Mesenteric fat pad (tissue), 1 donor: ENCODE measurements around the gene UNG. TPM values are rescaled to one million over a fixed set of nuclear protein-coding genes. Genes with fewer than 3 reads are reported as not detected.

Experiments
- DNase-seq: peaks from one replicate; pipeline ENCODE4 v3.0.0-alpha.2; 2020; ENCODE audit warnings: low spot score
- total RNA-seq: library from RNA; stranded (reverse); fragmentation: NEBNext Ultra II Directional; extraction: Animal tissue kit (Norgen Biotek cat#: 25700); gene quantifications from one replicate; pipeline ENCODE4 v1.2.1, GENCODE V29; 2021
- donor health status: DM: yes; HTN: yes; CAD: no.

Gene UNG
- total RNA-seq, 1 donor from 2014 or later = 46.3 TPM

- DNase-seq = no peak
These were observed 23.2 kb downstream of the UNG start for GRCh38 chr12:109120557-109120956.

DNA sequence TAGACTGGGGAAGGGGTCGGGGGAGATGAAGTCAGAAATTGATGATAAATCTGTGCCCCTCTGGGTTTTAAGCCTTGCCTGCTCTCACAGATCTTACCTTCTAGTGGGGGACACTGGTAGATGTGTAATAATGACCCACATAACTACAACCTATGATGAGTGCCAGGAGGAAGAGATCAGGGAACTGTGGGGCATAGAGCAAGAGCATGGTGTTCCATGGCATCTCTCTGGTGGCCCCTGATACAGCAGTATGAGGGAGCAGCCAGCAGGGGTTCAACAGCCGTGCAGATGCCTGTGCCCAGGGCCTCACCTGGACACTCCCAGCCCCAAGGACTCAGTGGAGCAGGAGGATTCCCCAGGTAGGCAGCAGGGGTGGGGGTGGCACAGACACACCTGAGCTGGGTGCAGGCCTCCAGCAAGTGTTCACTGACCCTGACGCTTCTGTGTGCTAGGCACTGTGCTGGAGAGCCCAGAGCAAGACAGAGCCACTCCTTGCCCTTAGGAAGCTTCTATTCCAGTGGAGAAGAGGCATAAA is 24.0 kb downstream of the UNG start:
- no peak for DNase-seq

GRCh38 chr12:109124878-109125648 is 27.7 kb downstream of the UNG start:
- DNase-seq = no peak

GRCh38 chr12:109125791-109126190 is 28.4 kb downstream of the UNG start:
- no peak for DNase-seq

GRCh38 chr12:109126784-109127183 is 29.4 kb downstream of the UNG start:
- no peak for DNase-seq

- DNase-seq = peak; percentile 35
These were observed 30.3 kb downstream of the UNG start for GRCh38 chr12:109127533-109128242.

- DNase-seq = peak; percentile 81
These were observed 33.1 kb downstream of the UNG start for GRCh38 chr12:109130297-109131153.

GRCh38 chr12:109131154-109132050 is 34.0 kb downstream of the UNG start:
- DNase-seq = peak; percentile 89

GRCh38 chr12:109134186-109134917 is 37.0 kb downstream of the UNG start:
- peak; percentile 89 for DNase-seq

DNA sequence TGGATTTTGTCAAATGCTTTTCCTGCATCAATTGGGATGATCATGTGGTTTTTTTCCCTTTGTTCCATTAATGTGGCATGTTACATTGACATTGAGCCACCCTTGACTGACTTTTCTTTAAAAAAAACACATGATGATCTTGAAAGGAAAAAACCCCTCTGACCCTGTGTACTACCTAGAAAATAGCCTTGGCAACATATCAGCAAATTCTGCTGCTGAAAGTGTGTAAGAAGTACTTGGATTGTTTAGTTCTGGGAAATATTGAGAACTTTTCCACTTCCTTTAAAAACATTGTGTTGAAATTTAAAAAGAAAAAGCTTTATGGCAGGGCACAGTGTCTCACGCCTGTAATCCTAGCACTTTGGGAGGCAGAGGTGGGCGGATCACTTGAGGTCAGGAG is 39.7 kb downstream of the UNG start:
- no peak for DNase-seq

DNA sequence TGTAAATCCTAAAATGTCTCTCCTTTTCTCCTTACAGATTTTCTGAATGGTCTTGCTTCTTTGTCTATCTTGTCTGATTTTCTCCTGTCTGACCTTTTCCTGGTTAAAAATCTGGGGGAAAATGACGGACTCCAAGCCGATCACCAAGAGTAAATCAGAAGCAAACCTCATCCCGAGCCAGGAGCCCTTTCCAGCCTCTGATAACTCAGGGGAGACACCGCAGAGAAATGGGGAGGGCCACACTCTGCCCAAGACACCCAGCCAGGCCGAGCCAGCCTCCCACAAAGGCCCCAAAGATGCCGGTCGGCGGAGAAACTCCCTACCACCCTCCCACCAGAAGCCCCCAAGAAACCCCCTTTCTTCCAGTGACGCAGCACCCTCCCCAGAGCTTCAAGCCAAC is 42.0 kb downstream of the UNG start:
- DNase-seq = no peak

DNA sequence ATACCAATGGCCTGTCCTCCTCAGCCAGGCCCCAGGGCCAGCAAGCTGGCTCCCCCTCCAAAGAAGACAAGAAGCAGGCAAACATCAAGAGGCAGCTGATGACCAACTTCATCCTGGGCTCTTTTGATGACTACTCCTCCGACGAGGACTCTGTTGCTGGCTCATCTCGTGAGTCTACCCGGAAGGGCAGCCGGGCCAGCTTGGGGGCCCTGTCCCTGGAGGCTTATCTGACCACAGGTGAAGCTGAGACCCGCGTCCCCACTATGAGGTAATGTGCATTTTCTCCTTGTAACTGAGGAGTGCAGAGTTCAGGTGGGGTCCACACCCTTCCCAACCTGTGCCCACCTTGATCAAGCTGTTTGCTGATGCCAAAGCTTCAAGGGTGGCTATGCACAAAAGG is 42.4 kb downstream of the UNG start:
- DNase-seq = peak; percentile 88

- DNase-seq = no peak
These were observed 43.2 kb downstream of the UNG start for GRCh38 chr12:109140560-109140959.

DNA sequence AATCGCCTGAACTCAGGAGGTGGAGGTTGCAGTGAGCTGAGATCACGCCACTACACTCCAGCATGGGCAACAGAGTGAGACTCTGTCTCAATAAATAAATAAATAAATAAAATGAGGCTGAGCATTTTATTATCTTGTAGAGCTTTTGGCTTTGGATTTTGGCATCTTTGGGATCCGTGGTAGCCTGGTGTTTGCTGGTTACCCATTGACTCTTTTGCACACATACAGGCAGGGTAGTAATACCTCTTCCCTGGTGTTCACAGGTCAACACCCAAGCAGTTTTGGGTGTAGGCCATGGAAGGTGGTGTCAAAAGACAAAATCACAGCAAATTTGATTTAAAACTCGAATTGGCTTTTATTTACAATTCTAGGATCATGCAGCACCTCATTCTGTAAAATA is 46.8 kb downstream of the UNG start:
- no peak for DNase-seq

DNA sequence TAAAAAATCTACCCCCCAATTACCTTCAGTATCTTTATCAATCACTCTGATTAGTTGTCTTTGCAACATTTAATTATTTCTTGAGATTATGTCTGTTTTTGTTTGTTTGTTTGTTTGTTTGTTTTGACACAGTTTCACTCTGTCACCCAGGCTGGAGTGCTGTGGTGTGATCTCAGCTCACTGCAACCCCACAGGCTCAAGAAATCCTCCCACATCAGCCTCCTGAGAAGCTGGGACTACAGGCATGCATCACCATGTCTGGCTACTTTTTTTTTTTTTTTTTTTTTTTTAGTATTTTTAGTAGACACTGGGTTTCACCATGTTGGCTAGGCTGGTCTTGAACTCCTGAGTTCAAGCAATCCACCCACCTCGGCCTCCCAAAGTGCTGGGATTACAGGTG is 49.7 kb downstream of the UNG start:
- DNase-seq = peak; percentile 14

DNA sequence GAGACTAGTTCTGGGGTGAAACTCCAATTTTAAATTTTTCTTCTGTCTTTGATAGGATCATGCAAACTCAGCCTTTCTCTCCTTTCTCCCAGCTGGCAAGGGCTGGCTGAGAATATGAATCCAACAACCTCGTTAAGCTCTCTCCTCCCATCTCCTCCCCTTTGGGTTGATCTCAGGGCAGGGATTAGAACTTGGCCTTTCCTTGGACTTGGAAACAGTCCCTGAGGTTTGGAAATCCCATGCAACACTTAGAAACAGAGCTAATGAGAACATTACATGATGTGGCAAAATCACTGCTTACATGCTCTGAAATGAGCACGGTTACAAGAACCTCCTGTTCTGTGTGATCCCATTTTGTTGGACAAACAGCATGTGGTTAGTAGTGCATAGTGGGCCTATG is 50.6 kb downstream of the UNG start:
- no peak for DNase-seq

DNA sequence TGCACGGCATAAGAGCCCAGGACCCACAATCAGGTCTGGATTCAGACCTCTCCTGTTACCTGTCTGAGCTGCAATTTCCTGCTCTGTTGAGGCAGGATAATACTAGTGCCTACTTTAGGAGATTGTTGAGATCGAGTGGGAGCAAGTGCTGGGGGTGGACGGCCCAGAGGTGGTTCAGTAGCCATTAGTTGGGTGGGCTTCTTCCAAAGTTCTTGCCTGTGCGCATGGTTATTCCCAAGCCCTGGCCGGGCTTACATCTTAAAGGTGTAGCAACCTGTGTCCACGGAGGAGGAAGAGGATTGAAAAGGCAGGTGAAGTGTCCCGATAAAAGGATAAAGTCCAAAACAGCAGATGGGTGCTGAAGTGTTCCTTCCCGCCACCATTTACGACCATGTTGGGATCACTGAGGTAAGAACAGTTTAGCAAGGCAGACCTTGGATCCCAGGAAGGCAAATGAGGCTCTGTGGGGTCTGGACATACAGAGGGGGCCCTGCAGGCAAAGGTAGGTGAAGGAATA is 52.8 kb downstream of the UNG start:
- DNase-seq = peak; percentile 59

DNA sequence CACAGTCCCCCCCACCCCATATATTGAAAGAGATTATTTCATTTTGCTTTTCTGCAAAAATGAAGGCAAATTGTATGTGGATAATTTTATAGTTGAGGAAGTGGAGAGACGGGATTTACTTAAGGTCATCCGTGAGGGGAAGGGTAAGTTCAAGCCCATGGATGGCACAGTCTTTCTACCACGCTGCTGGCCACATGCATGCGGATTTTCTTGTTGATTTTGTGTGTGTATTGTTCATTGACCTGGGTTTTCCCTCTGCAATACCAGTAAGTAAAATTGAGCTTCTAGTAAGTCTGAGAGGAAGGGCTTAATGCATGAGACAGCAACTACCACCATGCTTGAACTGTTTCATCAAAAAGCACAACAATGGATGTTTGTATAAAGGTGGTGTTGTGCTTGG is 54.1 kb downstream of the UNG start:
- no peak for DNase-seq

GRCh38 chr12:109153821-109154441 is 56.5 kb downstream of the UNG start:
- DNase-seq = peak; percentile 73
